GM12878 (cell line): Measurements from ENCODE around the gene INSIG2. TPM values are rescaled to one million over a fixed set of nuclear protein-coding genes. Genes with fewer than 3 reads are reported as not detected.

Experiments used
- ATAC-seq: fragments of 200-7000 bp; cut with Tn5 transposase; 3 replicates; pipeline ENCODE4 v1.9.1; 2020; ENCODE audit warnings: mild to moderate bottlenecking, moderate library complexity
- BruUV-seq: library from RNA; stranded (reverse); fragments of 400-500 nt; replicated peaks from 2 replicates; lab custom pipeline; 2021; lab: Mats Ljungman, UMichigan
- CTCF ChIA-PET: fragments of 300-600 bp; sonication (Branson Sonifier 250); formaldehyde crosslinking; extraction: SDS; loops from one replicate; lab custom pipeline; 2021; ENCODE audit warnings: inconsistent platforms; lab: Yijun Ruan, JAX
- POLR2A ChIA-PET: fragments of 350-600 bp; formaldehyde crosslinking; extraction: SDS; loops from one replicate; lab custom pipeline; 2021; ENCODE audit warnings: inconsistent platforms; lab: Charles Lee
- RAD21 ChIA-PET: fragments of 300-600 bp; sonication (Branson Sonifier 250); formaldehyde crosslinking; loops from one replicate; lab custom pipeline; 2023; ENCODE audit warnings: antibody characterized with exemption; ENCODE audit not compliant: unreplicated experiment; lab: Charles Lee
- SMC1A ChIA-PET: fragments of 300-600 bp; sonication (Branson Sonifier 250); formaldehyde crosslinking; loops from one replicate; lab custom pipeline; 2023; ENCODE audit not compliant: unreplicated experiment, uncharacterized antibody; lab: Charles Lee
- DNase-seq: peaks from one replicate; pipeline ENCODE4 v3.0.0-alpha.2; 2011; ENCODE audit warnings: low read depth, low spot score
- FAIRE-seq: peaks from 3 replicates; lab custom pipeline; 2011; peaks lifted over from hg19 to GRCh38; lab: Jason Lieb, UNC
- H2AFZ ChIP-seq: 2 replicates; pipeline ENCODE4 v1.6.0; 2011; ENCODE audit warnings: low read depth, low read length, control low read depth; ENCODE audit not compliant: control insufficient read depth
- H3K27ac ChIP-seq: 2 replicates; pipeline ENCODE4 v1.5.1; 2011; ENCODE audit warnings: control low read depth; ENCODE audit not compliant: control insufficient read depth, insufficient read depth
- H3K27me3 ChIP-seq, 2 experiments: replicated peaks in 1 of 2; 2 replicates each; pipeline versions ENCODE4 v1.6.0 to v1.6.1; 2011; ENCODE audit warnings: low read length in 1 of 2; ENCODE audit not compliant: control insufficient read depth in 2 of 2, insufficient read depth in 2 of 2
- H3K36me3 ChIP-seq, 2 experiments: 2 replicates each; pipeline ENCODE4 v1.5.1; 2011; ENCODE audit warnings: low read length in 1 of 2; ENCODE audit not compliant: control insufficient read depth in 2 of 2, insufficient read depth in 2 of 2
- H3K4me1 ChIP-seq: 2 replicates; pipeline ENCODE4 v1.6.1; 2011; ENCODE audit warnings: mild to moderate bottlenecking, low read length, moderate library complexity, mixed read lengths; ENCODE audit not compliant: control insufficient read depth, insufficient read depth
- H3K4me2 ChIP-seq: 2 replicates; pipeline ENCODE4 v1.6.0; 2011; ENCODE audit warnings: control low read depth; ENCODE audit not compliant: control insufficient read depth, insufficient read depth
- H3K4me3 ChIP-seq: fragments of 200-600 bp; sonication (generic); 2 replicates; pipeline ENCODE4 v1.5.1; 2016
- H3K79me2 ChIP-seq: 2 replicates; pipeline ENCODE4 v1.6.0; 2011; ENCODE audit warnings: low read length; ENCODE audit not compliant: control insufficient read depth, insufficient read depth
- H3K9ac ChIP-seq: 2 replicates; pipeline ENCODE4 v1.8.0; 2011; ENCODE audit warnings: low read length, control low read depth, mixed read lengths; ENCODE audit not compliant: control insufficient read depth, insufficient read depth
- H3K9me3 ChIP-seq: replicated peaks from 3 replicates; pipeline ENCODE4 v1.5.1; 2011; ENCODE audit warnings: mild to moderate bottlenecking, low read length; ENCODE audit not compliant: control insufficient read depth, insufficient read depth
- H4K20me1 ChIP-seq: 2 replicates; pipeline ENCODE4 v1.6.0; 2011; ENCODE audit not compliant: control insufficient read depth, insufficient read depth
- ATF7 ChIP-seq: fragments of 450-650 bp; IDR thresholded peaks from 2 replicates; pipeline ENCODE4 v1.6.1; 2016; ENCODE audit warnings: low read depth, mild to moderate bottlenecking
- BCL11A ChIP-seq: IDR thresholded peaks from 2 replicates; pipeline ENCODE4 v1.6.1; 2011; ENCODE audit warnings: low read depth, low read length
- DPF2 ChIP-seq: fragments of 450-650 bp; IDR thresholded peaks from 2 replicates; pipeline ENCODE4 v1.6.1; 2017; ENCODE audit warnings: mild to moderate bottlenecking
- EGR1 ChIP-seq, 2 experiments: IDR thresholded peaks; 1 replicate in 1 of 2; 2 replicates in 1 of 2; pipeline ENCODE4 v1.6.1; 2011 to 2012; ENCODE audit warnings: low read depth in 2 of 2, low read length in 2 of 2, borderline replicate concordance in 1 of 2, mild to moderate bottlenecking in 1 of 2, moderate library complexity in 1 of 2
- EP300 ChIP-seq, 2 experiments: fragments of 150-350 bp in 1 of 2; IDR thresholded peaks; 2 replicates each; pipeline ENCODE4 v1.6.1; 2011 to 2012; ENCODE audit warnings: low read depth in 2 of 2, low read length in 2 of 2, borderline replicate concordance in 1 of 2, improper control_type of control experiment in 1 of 2, inconsistent platforms in 1 of 2; ENCODE audit not compliant: control insufficient read depth in 1 of 2
- HDAC6 ChIP-seq: fragments of 200-600 bp; sonication (generic); IDR thresholded peaks from one replicate; pipeline ENCODE4 v1.8.0; 2017; ENCODE audit warnings: antibody characterized with exemption; ENCODE audit not compliant: unreplicated experiment
- IKZF1 ChIP-seq: fragments of 450-650 bp; conservative IDR thresholded peaks from 2 replicates; pipeline ENCODE4 v1.6.1; 2017; ENCODE audit warnings: antibody characterized with exemption, mild to moderate bottlenecking
- MYB ChIP-seq: fragments of 150-350 bp; IDR thresholded peaks from 2 replicates; pipeline ENCODE4 v1.6.1; 2014; ENCODE audit warnings: mild to moderate bottlenecking, low read depth, low read length, borderline replicate concordance
- POLR2A ChIP-seq: IDR thresholded peaks from 2 replicates; pipeline ENCODE4 v1.6.1; 2011; ENCODE audit warnings: low read depth, mild to moderate bottlenecking, low read length
- RB1 ChIP-seq: fragments of 450-650 bp; formaldehyde crosslinking; IDR thresholded peaks from 2 replicates; pipeline ENCODE4 v1.6.1; 2017; ENCODE audit warnings: mild to moderate bottlenecking, borderline replicate concordance
- RBBP5 ChIP-seq: fragments of 200-600 bp; sonication (generic); conservative IDR thresholded peaks from 2 replicates; pipeline ENCODE4 v1.6.1; 2016
- RCOR1 ChIP-seq: conservative IDR thresholded peaks from 2 replicates; pipeline ENCODE4 v1.6.1; 2012; ENCODE audit warnings: low read depth, low read length, improper control_type of control experiment
- RELB ChIP-seq: fragments of 450-650 bp; IDR thresholded peaks from 2 replicates; pipeline ENCODE4 v1.6.1; 2017; ENCODE audit warnings: low read depth, mild to moderate bottlenecking, moderate library complexity
- SMAD1 ChIP-seq: fragments of 450-650 bp; IDR thresholded peaks from 2 replicates; pipeline ENCODE4 v1.6.1; 2018; ENCODE audit warnings: mild to moderate bottlenecking, low read depth; ENCODE audit not compliant: partially characterized antibody
- SMAD5 ChIP-seq: IDR thresholded peaks from 2 replicates; pipeline ENCODE4 v1.6.1; 2016; ENCODE audit warnings: antibody characterized with exemption, low read depth
- ZBED1 ChIP-seq: IDR thresholded peaks from 2 replicates; pipeline ENCODE4 v1.6.1; 2016; ENCODE audit warnings: borderline replicate concordance
- ZZZ3 ChIP-seq: IDR thresholded peaks from 2 replicates; pipeline ENCODE4 v1.6.1; 2011; ENCODE audit warnings: low read depth; ENCODE audit not compliant: control insufficient read depth, insufficient read length
- WGBS: methylation state at CpG from one replicate; pipeline ENCODE4 v1.1.6; 2016; ENCODE audit warnings: low lambda C conversion rate; ENCODE audit not compliant: insufficient replicate concordance, insufficient coverage; ENCODE audit errors: missing lambda C conversion rate; 5-methylcytosine and 5-hydroxymethylcytosine counted together
- in situ Hi-C: fragments of 300-500 bp; cut with MboI; formaldehyde crosslinking; loops from 9 replicates; pipeline ENCODE4 v1.14.3; 2018; ENCODE audit warnings: mixed read lengths
- intact Hi-C: fragments of 100-400 bp; cut with micrococcal nuclease; formaldehyde crosslinking; loops from one replicate; pipeline ENCODE4 v1.14.2; 2022; ENCODE audit not compliant: unreplicated experiment
- polyA plus RNA-seq, 11 experiments: library from polyadenylated mRNA; depleted of rRNA in 4 of 11; unstranded in 6 of 11; stranded (reverse) in 5 of 11; fragments of >200 nt; fragmentation: Nextera tagmentation in 4 of 11; fragmentation: Illumina TruSeq in 1 of 11; extraction: Ambion mirVana in 4 of 11; extraction: Trizol in 1 of 11; gene quantifications; 1 replicate in 1 of 11; 2 replicates in 10 of 11; pipeline versions ENCODE4 v1.2.1 to v1.2.3, GENCODE V29; 2011 to 2016; ENCODE audit warnings: inconsistent platforms in 2 of 11, missing spikeins in 2 of 11, low read depth in 1 of 11
- total RNA-seq, 4 experiments: library from RNA; depleted of rRNA in 3 of 4; stranded (reverse); fragments of >200 nt in 3 of 4; fragmentation: Illumina TruSeq in 1 of 4; extraction: Trizol in 1 of 4; gene quantifications; 2 replicates each; pipeline versions ENCODE4 v1.2.1 to v1.2.3, GENCODE V29; 2013 to 2021
- TF ChIP-seq, protein P1 (sequence below): fragments of 450-650 bp; IDR thresholded peaks from 2 replicates; pipeline ENCODE4 v1.6.1; 2016; ENCODE audit warnings: mild to moderate bottlenecking
- TF ChIP-seq, protein P2 (sequence below): fragments of 450-650 bp; IDR thresholded peaks from 2 replicates; pipeline ENCODE4 v1.6.1; 2018; ENCODE audit warnings: borderline replicate concordance, mild to moderate bottlenecking; ENCODE audit not compliant: partially characterized antibody

The INSIG2 gene
- total and polyA plus RNA-seq, 10 of the 15 experiments (the other 5 are each of a cell fraction or from before 2014, with no cell fraction given): 4.9 to 92.7 (median 12.0) TPM

DNA sequence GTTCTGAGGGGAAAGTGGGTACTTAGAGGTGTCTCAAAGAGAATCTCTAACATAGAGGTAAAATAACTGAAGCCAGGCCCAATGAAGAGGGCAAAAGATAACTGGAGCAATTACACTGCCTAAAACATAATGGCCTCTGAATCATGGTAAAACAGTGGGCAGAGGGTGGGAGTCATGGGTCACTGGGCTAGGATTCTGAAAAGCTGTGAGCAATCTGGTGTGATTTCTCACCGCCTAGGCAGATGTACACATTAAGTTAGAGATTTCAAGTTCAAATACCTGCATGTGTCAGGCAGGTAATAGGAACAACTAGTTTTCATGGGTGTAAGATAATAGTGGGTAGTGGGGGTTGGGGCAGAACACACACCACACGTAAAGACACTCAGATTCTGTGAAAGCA, 45.6 kb downstream of the INSIG2 start:
- no peak for FAIRE-seq
- no peak overlapping the region for H3K4me2 ChIP-seq
- TF ChIP-seq ZZZ3: no peak
- TF ChIP-seq SMAD1: no peak
- TF ChIP-seq, protein P1, sequence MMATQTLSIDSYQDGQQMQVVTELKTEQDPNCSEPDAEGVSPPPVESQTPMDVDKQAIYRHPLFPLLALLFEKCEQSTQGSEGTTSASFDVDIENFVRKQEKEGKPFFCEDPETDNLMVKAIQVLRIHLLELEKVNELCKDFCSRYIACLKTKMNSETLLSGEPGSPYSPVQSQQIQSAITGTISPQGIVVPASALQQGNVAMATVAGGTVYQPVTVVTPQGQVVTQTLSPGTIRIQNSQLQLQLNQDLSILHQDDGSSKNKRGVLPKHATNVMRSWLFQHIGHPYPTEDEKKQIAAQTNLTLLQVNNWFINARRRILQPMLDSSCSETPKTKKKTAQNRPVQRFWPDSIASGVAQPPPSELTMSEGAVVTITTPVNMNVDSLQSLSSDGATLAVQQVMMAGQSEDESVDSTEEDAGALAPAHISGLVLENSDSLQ: no peak
- no peak for TF ChIP-seq ATF7
- no peak for TF ChIP-seq HDAC6
- no peak for TF ChIP-seq RELB
- no peak for TF ChIP-seq EGR1 (IDR thresholded peaks at IDR 0.05; ENCODE audit: borderline replicate concordance in 1 of 2, low read depth in 2 of 2, low read length in 2 of 2)
- no peak for TF ChIP-seq RBBP5
- TF ChIP-seq RB1: no peak
- no peak for TF ChIP-seq DPF2
- no peak for TF ChIP-seq RCOR1
- TF ChIP-seq ZBED1: no peak
- no peak for TF ChIP-seq POLR2A
- no peak for TF ChIP-seq EP300 (IDR thresholded peaks at IDR 0.05; ENCODE audit: borderline replicate concordance in 1 of 2, control insufficient read depth in 1 of 2, low read depth in 2 of 2, low read length in 2 of 2)
- TF ChIP-seq IKZF1: no peak
- TF ChIP-seq MYB: no peak
- TF ChIP-seq, protein P2, sequence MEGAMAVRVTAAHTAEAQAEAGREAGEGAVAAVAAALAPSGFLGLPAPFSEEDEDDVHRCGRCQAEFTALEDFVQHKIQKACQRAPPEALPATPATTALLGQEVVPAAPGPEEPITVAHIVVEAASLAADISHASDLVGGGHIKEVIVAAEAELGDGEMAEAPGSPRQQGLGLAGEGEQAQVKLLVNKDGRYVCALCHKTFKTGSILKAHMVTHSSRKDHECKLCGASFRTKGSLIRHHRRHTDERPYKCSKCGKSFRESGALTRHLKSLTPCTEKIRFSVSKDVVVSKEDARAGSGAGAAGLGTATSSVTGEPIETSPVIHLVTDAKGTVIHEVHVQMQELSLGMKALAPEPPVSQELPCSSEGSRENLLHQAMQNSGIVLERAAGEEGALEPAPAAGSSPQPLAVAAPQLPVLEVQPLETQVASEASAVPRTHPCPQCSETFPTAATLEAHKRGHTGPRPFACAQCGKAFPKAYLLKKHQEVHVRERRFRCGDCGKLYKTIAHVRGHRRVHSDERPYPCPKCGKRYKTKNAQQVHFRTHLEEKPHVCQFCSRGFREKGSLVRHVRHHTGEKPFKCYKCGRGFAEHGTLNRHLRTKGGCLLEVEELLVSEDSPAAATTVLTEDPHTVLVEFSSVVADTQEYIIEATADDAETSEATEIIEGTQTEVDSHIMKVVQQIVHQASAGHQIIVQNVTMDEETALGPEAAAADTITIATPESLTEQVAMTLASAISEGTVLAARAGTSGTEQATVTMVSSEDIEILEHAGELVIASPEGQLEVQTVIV: no peak
- no peak for TF ChIP-seq BCL11A
- TF ChIP-seq SMAD5: no peak
- TF ChIP-seq, all 136 proteins: peak for 0
- no peaks in the 10 kb centered on the region for H4K20me1 ChIP-seq
- H3K9me3 ChIP-seq: no peaks in the 10 kb centered on the region
- ChIA-PET CTCF (no interaction called here), RAD21 (no interaction called here), POLR2A (no interaction called here), SMC1A (interaction anchor here (1.2 to 1.6 kb wide), 2 partner anchors 10 to 54 kb away, joined by 3 to 4 read pairs; no protein-coding TSS in a partner anchor)
- intact Hi-C loops: no loop called here
- no peaks in the 10 kb centered on the region for H3K27me3 ChIP-seq
- H3K9ac ChIP-seq: no peak overlapping the region
- no peaks in the 10 kb centered on the region for H3K4me1 ChIP-seq
- DNase-seq (no peak), ATAC-seq (no peak)
- BruUV-seq: no TSS peak
- no peaks in the 10 kb centered on the region for H3K79me2 ChIP-seq
- in situ Hi-C loops: no loop called here
- no peak overlapping the region for H2AFZ ChIP-seq
- H3K4me3 ChIP-seq: no peak overlapping the region
- H3K27ac ChIP-seq: no peak overlapping the region
- WGBS: 31% methylated on average over 2 of the region's 2 CpGs
- no peaks in the 10 kb centered on the region for H3K36me3 ChIP-seq
